Astrocyte (in vitro differentiated cells and primary cell): ENCODE measurements around the gene TRABD2A. TPM values are rescaled to one million over a fixed set of nuclear protein-coding genes. Genes with fewer than 3 reads are reported as not detected.

Source experiments
- DNase-seq: peaks from one replicate; pipeline ENCODE4 v3.0.0-alpha.2; 2010; ENCODE audit warnings: low read depth
- FAIRE-seq: peaks from 2 replicates; lab custom pipeline; 2011; peaks lifted over from hg19 to GRCh38; lab: Jason Lieb, UNC
- H2AFZ ChIP-seq: 2 replicates; pipeline ENCODE4 v1.6.0; 2012; ENCODE audit warnings: low read depth, low read length, inconsistent platforms
- H3K27ac ChIP-seq: 2 replicates; pipeline ENCODE4 v1.5.1; 2011; ENCODE audit warnings: low read depth, low read length, inconsistent platforms
- H3K27me3 ChIP-seq: 2 replicates; pipeline ENCODE4 v1.6.0; 2011; ENCODE audit warnings: low read length, inconsistent platforms; ENCODE audit not compliant: insufficient read depth
- H3K36me3 ChIP-seq: 2 replicates; pipeline ENCODE4 v1.5.1; 2011; ENCODE audit warnings: low read length, inconsistent platforms; ENCODE audit not compliant: insufficient read depth
- H3K4me1 ChIP-seq: 2 replicates; pipeline ENCODE4 v1.5.1; 2011; ENCODE audit warnings: low read length, inconsistent platforms; ENCODE audit not compliant: insufficient read depth
- H3K4me2 ChIP-seq: 2 replicates; pipeline ENCODE4 v1.6.0; 2012; ENCODE audit warnings: low read length, inconsistent platforms
- H3K4me3 ChIP-seq: 2 replicates; pipeline ENCODE4 v1.5.1; 2011; ENCODE audit warnings: low read depth, mild to moderate bottlenecking, low read length, inconsistent platforms; ENCODE audit not compliant: insufficient read depth
- H3K79me2 ChIP-seq: 2 replicates; pipeline ENCODE4 v1.6.0; 2012; ENCODE audit warnings: mild to moderate bottlenecking, low read length, inconsistent platforms; ENCODE audit not compliant: insufficient read depth
- H3K9ac ChIP-seq: 2 replicates; pipeline ENCODE4 v1.6.0; 2012; ENCODE audit warnings: mild to moderate bottlenecking, low read length, inconsistent platforms
- H3K9me3 ChIP-seq: 2 replicates; pipeline ENCODE4 v1.5.1; 2012; ENCODE audit warnings: low read depth, mild to moderate bottlenecking, low read length, inconsistent platforms; ENCODE audit not compliant: insufficient read depth
- H4K20me1 ChIP-seq: 2 replicates; pipeline ENCODE4 v1.6.0; 2012; ENCODE audit warnings: low read length, inconsistent platforms; ENCODE audit not compliant: insufficient read depth
- H3K27ac Mint-ChIP-seq: one replicate; pipeline ENCODE4 v1.8.0; 2021; ENCODE audit warnings: mild to moderate bottlenecking, mixed read lengths; ENCODE audit not compliant: unreplicated experiment
- H3K27me3 Mint-ChIP-seq: one replicate; pipeline ENCODE4 v1.8.0; 2021; ENCODE audit warnings: low read depth, mixed read lengths; ENCODE audit not compliant: unreplicated experiment
- H3K36me3 Mint-ChIP-seq: one replicate; pipeline ENCODE4 v1.8.0; 2021; ENCODE audit warnings: low read depth, mixed read lengths; ENCODE audit not compliant: unreplicated experiment
- H3K4me1 Mint-ChIP-seq: one replicate; pipeline ENCODE4 v1.8.0; 2021; ENCODE audit warnings: low read depth, mixed read lengths; ENCODE audit not compliant: unreplicated experiment
- H3K4me3 Mint-ChIP-seq: one replicate; pipeline ENCODE4 v1.8.0; 2021; ENCODE audit warnings: mild to moderate bottlenecking, moderate library complexity, mixed read lengths; ENCODE audit not compliant: unreplicated experiment
- H3K9me3 Mint-ChIP-seq: one replicate; pipeline ENCODE4 v1.8.0; 2021; ENCODE audit warnings: mild to moderate bottlenecking, mixed read lengths; ENCODE audit not compliant: unreplicated experiment
- CTCF ChIP-seq: IDR thresholded peaks from 2 replicates; pipeline ENCODE4 v1.5.1; 2011; ENCODE audit warnings: low read depth, mild to moderate bottlenecking, inconsistent platforms, low read length, moderate library complexity; ENCODE audit not compliant: insufficient read depth
- EZH2 ChIP-seq: IDR thresholded peaks from 2 replicates; pipeline ENCODE4 v1.6.1; 2012; ENCODE audit warnings: mild to moderate bottlenecking, low read length, inconsistent platforms; ENCODE audit not compliant: insufficient read depth
- total RNA-seq: library from RNA; stranded (reverse); gene quantifications from 2 replicates; pipeline ENCODE4 v1.2.1, GENCODE V29; 2021

Gene TRABD2A
- total RNA-seq, 1 donor from 2014 or later, result 2.6 TPM

GRCh38 chr2:84782717-84783442, 98.0 kb downstream of the TRABD2A start:
- Histone ChIP-seq H3K9me3 (no peaks in the 10 kb centered on the region), H3K9ac (no peak overlapping the region), H3K4me3 (no peak overlapping the region), H3K4me1 (no peaks in the 10 kb centered on the region), H3K36me3 (no peaks in the 10 kb centered on the region), H4K20me1 (no peaks in the 10 kb centered on the region), H3K27ac (no peak overlapping the region), H3K27me3 (no peaks in the 10 kb centered on the region), H3K4me2 (no peak overlapping the region), H2AFZ (no peak overlapping the region), H3K79me2 (no peaks in the 10 kb centered on the region)
- Mint-ChIP-seq H3K9me3 (peaks cover 3% of the 10 kb centered on the region), H3K4me1 (no peaks in the 10 kb centered on the region), H3K36me3 (no peaks in the 10 kb centered on the region), H3K27me3 (no peaks in the 10 kb centered on the region), H3K4me3 (no peak overlapping the region), H3K27ac (no peak overlapping the region)
- DNase-seq (no peak), FAIRE-seq (no peak)
- TF ChIP-seq EZH2 (no peak), CTCF (no peak)

- Mint-ChIP-seq H3K4me3 (no peak overlapping the region), H3K9me3 (peaks cover 4% of the 10 kb centered on the region), H3K27me3 (no peaks in the 10 kb centered on the region), H3K36me3 (no peaks in the 10 kb centered on the region), H3K27ac (no peak overlapping the region), H3K4me1 (no peaks in the 10 kb centered on the region)
- TF ChIP-seq EZH2 (no peak), CTCF (no peak)
- no peaks in the 10 kb centered on the region for H4K20me1 ChIP-seq
- no peaks in the 10 kb centered on the region for H3K9me3 ChIP-seq
- H3K27me3 ChIP-seq, result no peaks in the 10 kb centered on the region
- no peak overlapping the region for H3K4me3 ChIP-seq
- no peaks in the 10 kb centered on the region for H3K79me2 ChIP-seq
- H3K9ac ChIP-seq, result no peak overlapping the region
- H2AFZ ChIP-seq, result no peak overlapping the region
- DNase-seq (peak; percentile 30), FAIRE-seq (no peak)
- H3K4me1 ChIP-seq, result no peaks in the 10 kb centered on the region
- no peaks in the 10 kb centered on the region for H3K36me3 ChIP-seq
- no peak overlapping the region for H3K4me2 ChIP-seq
- H3K27ac ChIP-seq, result no peak overlapping the region
Observed at GRCh38 chr2:84781942-84782716, 98.8 kb downstream of the TRABD2A start.
